ENCODE data around the gene GARS1. TPM values are rescaled to one million over a fixed set of nuclear protein-coding genes. Genes with fewer than 3 reads are reported as not detected.

Gene GARS1
- total and polyA plus RNA-seq, 4 donors, result 43.3 to 73.6 (median 67.8) TPM

DNA sequence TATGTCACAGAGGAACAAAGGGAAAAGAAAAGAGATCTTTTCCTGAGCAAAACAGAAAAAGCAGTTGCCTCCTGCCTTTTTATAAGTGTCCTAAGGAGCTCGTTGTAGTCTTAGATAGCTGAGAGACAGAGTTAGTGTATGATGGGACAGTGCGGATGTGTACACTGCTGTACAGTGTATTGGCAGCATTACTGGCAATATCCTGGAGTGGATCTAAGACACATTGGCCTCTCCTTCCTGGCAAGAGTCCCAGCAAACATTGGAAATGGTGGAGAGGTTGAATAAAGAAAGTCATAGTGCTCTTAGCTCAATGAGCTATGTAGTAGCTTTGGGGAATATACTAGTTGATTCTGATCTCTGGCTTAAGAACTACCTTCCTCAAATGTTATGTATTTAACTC lies 22.7 kb downstream of the GARS1 start (continued):
- TF ChIP-seq, protein P1, sequence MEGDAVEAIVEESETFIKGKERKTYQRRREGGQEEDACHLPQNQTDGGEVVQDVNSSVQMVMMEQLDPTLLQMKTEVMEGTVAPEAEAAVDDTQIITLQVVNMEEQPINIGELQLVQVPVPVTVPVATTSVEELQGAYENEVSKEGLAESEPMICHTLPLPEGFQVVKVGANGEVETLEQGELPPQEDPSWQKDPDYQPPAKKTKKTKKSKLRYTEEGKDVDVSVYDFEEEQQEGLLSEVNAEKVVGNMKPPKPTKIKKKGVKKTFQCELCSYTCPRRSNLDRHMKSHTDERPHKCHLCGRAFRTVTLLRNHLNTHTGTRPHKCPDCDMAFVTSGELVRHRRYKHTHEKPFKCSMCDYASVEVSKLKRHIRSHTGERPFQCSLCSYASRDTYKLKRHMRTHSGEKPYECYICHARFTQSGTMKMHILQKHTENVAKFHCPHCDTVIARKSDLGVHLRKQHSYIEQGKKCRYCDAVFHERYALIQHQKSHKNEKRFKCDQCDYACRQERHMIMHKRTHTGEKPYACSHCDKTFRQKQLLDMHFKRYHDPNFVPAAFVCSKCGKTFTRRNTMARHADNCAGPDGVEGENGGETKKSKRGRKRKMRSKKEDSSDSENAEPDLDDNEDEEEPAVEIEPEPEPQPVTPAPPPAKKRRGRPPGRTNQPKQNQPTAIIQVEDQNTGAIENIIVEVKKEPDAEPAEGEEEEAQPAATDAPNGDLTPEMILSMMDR (IDR thresholded peaks at IDR 0.05; ENCODE audit: low read depth, low read length, missing input control), result no peak
- no peak for TF ChIP-seq SP1 (IDR thresholded peaks at IDR 0.05)
- no peak for TF ChIP-seq FOXA2 (IDR thresholded peaks at IDR 0.05)

DNA sequence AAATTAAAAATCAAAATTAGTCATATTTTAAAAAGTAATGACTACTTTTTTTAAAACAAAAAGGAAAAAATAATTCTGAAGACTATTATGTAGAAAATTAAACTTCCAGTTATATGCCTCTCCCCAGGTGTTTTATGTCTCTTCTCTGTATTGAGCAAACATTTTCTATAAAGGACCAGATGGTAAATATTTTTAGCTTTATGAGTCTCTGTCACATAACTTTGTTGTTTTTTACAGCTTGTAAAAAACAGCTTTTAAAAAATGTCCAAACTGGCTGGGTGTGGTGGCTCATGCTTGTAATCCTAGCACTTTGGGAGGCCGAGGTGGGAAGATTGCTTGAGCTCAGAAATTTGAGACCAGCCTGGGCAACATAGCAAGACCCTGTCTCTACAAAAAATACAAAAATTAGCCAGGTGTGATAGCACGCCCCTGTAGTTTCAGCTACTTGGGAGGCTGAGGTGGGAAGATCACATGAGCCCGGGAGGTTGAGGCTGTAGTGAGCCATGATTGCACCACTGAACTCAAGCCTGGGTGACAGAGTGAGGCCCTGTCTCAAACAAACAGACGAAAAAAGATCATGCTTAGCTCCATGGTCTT lies 23.5 kb downstream of the GARS1 start:
- no peak for DNase-seq (ENCODE audit: low spot score)
- Histone ChIP-seq H3K27ac (ENCODE audit: low read depth in 1 of 2, low read length in 2 of 2) (no peak overlapping the region), H3K36me3 (ENCODE audit: control insufficient read depth in 4 of 4, insufficient read depth in 3 of 4, low read depth in 1 of 4, low read length in 3 of 4) (peaks cover 11 to 67% (median 35%) of the 10 kb centered on the region in 4 donors), H3K27me3 (ENCODE audit: control insufficient read depth in 4 of 4, insufficient read depth in 4 of 4, low read length in 3 of 4) (no peaks in the 10 kb centered on the region), H3K9me3 (ENCODE audit: control insufficient read depth in 4 of 4, low read length in 3 of 4) (no peaks in the 10 kb centered on the region), H3K9ac (ENCODE audit: low read depth in 1 of 2, low read length in 2 of 2) (no peak overlapping the region), H3K4me1 (ENCODE audit: control insufficient read depth in 4 of 4, insufficient read depth in 4 of 4, low read length in 3 of 4) (no peaks in the 10 kb centered on the region), H3K4me3 (ENCODE audit: low read depth in 1 of 3, low read length in 3 of 3) (no peak overlapping the region)
- TF ChIP-seq FOXA2 (IDR thresholded peaks at IDR 0.05), result no peak
- no peak for TF ChIP-seq JUND (IDR thresholded peaks at IDR 0.05)
- TF ChIP-seq FOXA1 (IDR thresholded peaks at IDR 0.05), result no peak
- TF ChIP-seq, protein P2, sequence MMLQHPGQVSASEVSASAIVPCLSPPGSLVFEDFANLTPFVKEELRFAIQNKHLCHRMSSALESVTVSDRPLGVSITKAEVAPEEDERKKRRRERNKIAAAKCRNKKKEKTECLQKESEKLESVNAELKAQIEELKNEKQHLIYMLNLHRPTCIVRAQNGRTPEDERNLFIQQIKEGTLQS (IDR thresholded peaks at IDR 0.05), result no peak
- TF ChIP-seq, protein P3, sequence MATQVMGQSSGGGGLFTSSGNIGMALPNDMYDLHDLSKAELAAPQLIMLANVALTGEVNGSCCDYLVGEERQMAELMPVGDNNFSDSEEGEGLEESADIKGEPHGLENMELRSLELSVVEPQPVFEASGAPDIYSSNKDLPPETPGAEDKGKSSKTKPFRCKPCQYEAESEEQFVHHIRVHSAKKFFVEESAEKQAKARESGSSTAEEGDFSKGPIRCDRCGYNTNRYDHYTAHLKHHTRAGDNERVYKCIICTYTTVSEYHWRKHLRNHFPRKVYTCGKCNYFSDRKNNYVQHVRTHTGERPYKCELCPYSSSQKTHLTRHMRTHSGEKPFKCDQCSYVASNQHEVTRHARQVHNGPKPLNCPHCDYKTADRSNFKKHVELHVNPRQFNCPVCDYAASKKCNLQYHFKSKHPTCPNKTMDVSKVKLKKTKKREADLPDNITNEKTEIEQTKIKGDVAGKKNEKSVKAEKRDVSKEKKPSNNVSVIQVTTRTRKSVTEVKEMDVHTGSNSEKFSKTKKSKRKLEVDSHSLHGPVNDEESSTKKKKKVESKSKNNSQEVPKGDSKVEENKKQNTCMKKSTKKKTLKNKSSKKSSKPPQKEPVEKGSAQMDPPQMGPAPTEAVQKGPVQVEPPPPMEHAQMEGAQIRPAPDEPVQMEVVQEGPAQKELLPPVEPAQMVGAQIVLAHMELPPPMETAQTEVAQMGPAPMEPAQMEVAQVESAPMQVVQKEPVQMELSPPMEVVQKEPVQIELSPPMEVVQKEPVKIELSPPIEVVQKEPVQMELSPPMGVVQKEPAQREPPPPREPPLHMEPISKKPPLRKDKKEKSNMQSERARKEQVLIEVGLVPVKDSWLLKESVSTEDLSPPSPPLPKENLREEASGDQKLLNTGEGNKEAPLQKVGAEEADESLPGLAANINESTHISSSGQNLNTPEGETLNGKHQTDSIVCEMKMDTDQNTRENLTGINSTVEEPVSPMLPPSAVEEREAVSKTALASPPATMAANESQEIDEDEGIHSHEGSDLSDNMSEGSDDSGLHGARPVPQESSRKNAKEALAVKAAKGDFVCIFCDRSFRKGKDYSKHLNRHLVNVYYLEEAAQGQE (IDR thresholded peaks at IDR 0.05), result no peak
- TF ChIP-seq, protein P1 (IDR thresholded peaks at IDR 0.05; ENCODE audit: low read depth, low read length, missing input control), result no peak
- TF ChIP-seq HNF4A (conservative IDR thresholded peaks at IDR 0.05), result no peak
- no peak for TF ChIP-seq EGR1 (IDR thresholded peaks at IDR 0.05; ENCODE audit: low read depth in 2 of 2)
- TF ChIP-seq SP1 (IDR thresholded peaks at IDR 0.05), result no peak
- no peak for TF ChIP-seq RAD21 (IDR thresholded peaks at IDR 0.05)
- no peak for TF ChIP-seq NR2F2 (IDR thresholded peaks at IDR 0.05)
- TF ChIP-seq RXRA (IDR thresholded peaks at IDR 0.05), result no peak
- 93% methylated on average over 4 of the region's 4 CpGs for WGBS

DNA sequence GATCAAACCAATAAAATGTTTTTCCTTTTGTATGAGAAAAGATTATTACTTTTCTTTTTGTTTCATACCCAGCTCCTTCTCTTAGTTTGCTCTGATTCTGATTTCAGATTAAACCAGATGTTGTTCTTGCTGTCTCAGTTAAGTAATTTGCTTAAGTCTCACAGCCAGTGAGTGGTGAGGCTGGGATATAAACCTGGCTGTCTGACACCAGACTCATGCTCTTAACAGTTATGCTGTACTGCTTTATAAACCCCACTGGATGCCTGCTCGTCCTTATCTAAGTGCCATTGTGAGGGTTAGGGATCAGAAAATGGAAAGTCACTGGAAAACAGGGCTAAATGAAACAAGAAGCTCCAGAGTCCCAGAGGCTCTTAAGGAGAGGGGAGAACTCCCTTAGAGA lies 24.3 kb downstream of the GARS1 start:
- WGBS, result 90% methylated on average over 1 of the region's 1 CpG
- DNase-seq (ENCODE audit: low spot score), result no peak
- peaks cover 11 to 66% (median 36%) of the 10 kb centered on the region in 4 donors for H3K36me3 ChIP-seq (ENCODE audit: control insufficient read depth in 4 of 4, insufficient read depth in 3 of 4, low read depth in 1 of 4, low read length in 3 of 4)
- H3K9ac ChIP-seq (ENCODE audit: low read depth in 1 of 2, low read length in 2 of 2), result no peak overlapping the region
- H3K4me3 ChIP-seq (ENCODE audit: low read depth in 1 of 3, low read length in 3 of 3), result no peak overlapping the region
- no peaks in the 10 kb centered on the region for H3K27me3 ChIP-seq (ENCODE audit: control insufficient read depth in 4 of 4, insufficient read depth in 4 of 4, low read length in 3 of 4)
- no peaks in the 10 kb centered on the region for H3K9me3 ChIP-seq (ENCODE audit: control insufficient read depth in 4 of 4, low read length in 3 of 4)
- H3K4me1 ChIP-seq (ENCODE audit: control insufficient read depth in 4 of 4, insufficient read depth in 4 of 4, low read length in 3 of 4), result no peaks in the 10 kb centered on the region
- no peak overlapping the region for H3K27ac ChIP-seq (ENCODE audit: low read depth in 1 of 2, low read length in 2 of 2)
- TF ChIP-seq RXRA (IDR thresholded peaks at IDR 0.05), result no peak
- TF ChIP-seq, protein P4, sequence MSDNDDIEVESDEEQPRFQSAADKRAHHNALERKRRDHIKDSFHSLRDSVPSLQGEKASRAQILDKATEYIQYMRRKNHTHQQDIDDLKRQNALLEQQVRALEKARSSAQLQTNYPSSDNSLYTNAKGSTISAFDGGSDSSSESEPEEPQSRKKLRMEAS (IDR thresholded peaks at IDR 0.05), result no peak
- TF ChIP-seq, protein P3 (IDR thresholded peaks at IDR 0.05), result no peak
- TF ChIP-seq EGR1 (IDR thresholded peaks at IDR 0.05; ENCODE audit: low read depth in 2 of 2), result no peak
- no peak for TF ChIP-seq RAD21 (IDR thresholded peaks at IDR 0.05)
- TF ChIP-seq HNF4A (conservative IDR thresholded peaks at IDR 0.05), result no peak
- TF ChIP-seq NR2F2 (IDR thresholded peaks at IDR 0.05), result no peak
- TF ChIP-seq, protein P2 (IDR thresholded peaks at IDR 0.05), result no peak
- TF ChIP-seq, protein P1 (IDR thresholded peaks at IDR 0.05; ENCODE audit: low read depth, low read length, missing input control), result no peak
